Measurements from ENCODE around the gene GPALPP1. TPM values are rescaled to one million over a fixed set of nuclear protein-coding genes. Genes with fewer than 3 reads are reported as not detected.
A peak's percentile ranks its signal among the peaks of the same experiment; 100 is the strongest.
"Not testable (repeated sequence)": the region's sequence is repeated elsewhere in the genome, so short reads cannot be mapped to it uniquely, and the experiment has no call there.

Gene GPALPP1
- total RNA-seq: 10 to 100 TPM; 22.2 to 23.1 TPM
- long read RNA-seq, donor 1, partial matches to known transcripts: 1 of 5 reads
- long read RNA-seq, donor 1, other reads (novel, unspliced or antisense): 2 of 5 reads
- long read RNA-seq, donor 2, transcript GPALPP1-203 (8 exons, 1,393 nt): major isoform, 15 of 25 reads
- long read RNA-seq, donor 2, partial matches to known transcripts: 2 of 25 reads
- long read RNA-seq, donor 2, other reads (novel, unspliced or antisense): 8 of 25 reads

- peak; percentile 98 for DNase-seq (ENCODE audit: low spot score)
- intact Hi-C loops (cut with DNase I): no loop called here
Measured at GRCh38 chr13:44989071-44989889, at the start of gene GPALPP1, which contains the start of gene NUFIP1. GPALPP1 (plus strand) TSS chr13:44989538; CDS start chr13:44989655, 117 bp downstream. NUFIP1 (minus strand) TSS chr13:44989471; CDS start chr13:44989436, 35 bp downstream.

- intact Hi-C loops (cut with DNase I); DNase-seq (ENCODE audit: low spot score): not testable (repeated sequence)
Measured at GRCh38 chr13:44943411-44943810, 45.9 kb upstream of the GPALPP1 start.

GRCh38 chr13:44951184-44951583 is 38.2 kb upstream of the GPALPP1 start:
- intact Hi-C loops (cut with DNase I): no loop called here
- DNase-seq (ENCODE audit: low spot score): no peak

GRCh38 chr13:44952671-44953070 is 36.7 kb upstream of the GPALPP1 start:
- intact Hi-C loops (cut with DNase I): no loop called here
- no peak for DNase-seq (ENCODE audit: low spot score)

- DNase-seq (ENCODE audit: low spot score): no peak
- intact Hi-C loops (cut with DNase I): loop anchor here in 1 of 2 donors (1.0 kb wide), 1 partner anchor 16 kb away; no protein-coding TSS in a partner anchor
Measured at GRCh38 chr13:44954224-44954623, 35.1 kb upstream of the GPALPP1 start.

GRCh38 chr13:44955406-44955805 is 33.9 kb upstream of the GPALPP1 start:
- intact Hi-C loops (cut with DNase I): no loop called here
- no peak for DNase-seq (ENCODE audit: low spot score)

- intact Hi-C loops (cut with DNase I): loop anchor here (10.0 kb wide), 1 partner anchor 477 kb away; no protein-coding TSS in a partner anchor
- DNase-seq (ENCODE audit: low spot score): no peak
Measured at GRCh38 chr13:44961997-44962396, 27.3 kb upstream of the GPALPP1 start.

- DNase-seq (ENCODE audit: low spot score): no peak
- intact Hi-C loops (cut with DNase I): loop anchor here (10.0 kb wide), 1 partner anchor 483 kb away; no protein-coding TSS in a partner anchor
Measured at GRCh38 chr13:44967704-44968433, 21.5 kb upstream of the GPALPP1 start.

- intact Hi-C loops (cut with DNase I): loop anchor here (10.0 kb wide), 1 partner anchor 484 kb away; no protein-coding TSS in a partner anchor
- DNase-seq (ENCODE audit: low spot score): no peak
Measured at GRCh38 chr13:44968434-44968815, 20.9 kb upstream of the GPALPP1 start.

- intact Hi-C loops (cut with DNase I): loop anchor here (5.0 to 10.0 kb wide), 2 partner anchors 485 to 1063 kb away; no protein-coding TSS in a partner anchor
- DNase-seq (ENCODE audit: low spot score): no peak
Measured at GRCh38 chr13:44969551-44970484, 19.5 kb upstream of the GPALPP1 start.

GRCh38 chr13:44971656-44972595 is 17.4 kb upstream of the GPALPP1 start:
- DNase-seq (ENCODE audit: low spot score): no peak
- intact Hi-C loops (cut with DNase I): loop anchor here in 1 of 2 donors (5.0 kb wide), 1 partner anchor 1065 kb away; no protein-coding TSS in a partner anchor

GRCh38 chr13:44972956-44973581 is 16.3 kb upstream of the GPALPP1 start:
- no peak for DNase-seq (ENCODE audit: low spot score)
- intact Hi-C loops (cut with DNase I): loop anchor here in 1 of 2 donors (5.0 kb wide), 1 partner anchor 1066 kb away; no protein-coding TSS in a partner anchor

- no peak for DNase-seq (ENCODE audit: low spot score)
- intact Hi-C loops (cut with DNase I): loop anchor here in 1 of 2 donors (5.0 kb wide), 1 partner anchor 1067 kb away; no protein-coding TSS in a partner anchor
Measured at GRCh38 chr13:44974056-44974793, 15.1 kb upstream of the GPALPP1 start.

- intact Hi-C loops (cut with DNase I): no loop called here
- no peak for DNase-seq (ENCODE audit: low spot score)
Measured at GRCh38 chr13:44976196-44976595, 13.1 kb upstream of the GPALPP1 start.

GRCh38 chr13:44976949-44977583 is 12.3 kb upstream of the GPALPP1 start:
- DNase-seq (ENCODE audit: low spot score): no peak
- intact Hi-C loops (cut with DNase I): no loop called here

- intact Hi-C loops (cut with DNase I): no loop called here
- DNase-seq (ENCODE audit: low spot score): no peak
Measured at GRCh38 chr13:44978328-44978727, 11.0 kb upstream of the GPALPP1 start.

Data from posterior vena cava (tissue), 2 donors.